Brain microvascular endothelial cell (primary cell): Measurements from ENCODE around the gene MAPK7.
"Not testable (repeated sequence)": the region's sequence is repeated elsewhere in the genome, so short reads cannot be mapped to it uniquely, and the experiment has no call there.

ENCODE experiments used
- DNase-seq: peaks from one replicate; pipeline ENCODE4 v3.0.0-alpha.2; 2020
- H3K27ac ChIP-seq: fragments of 250-450 bp; sonication (Bioruptor Pico); 2 replicates; pipeline ENCODE4 v1.5.1; 2020; ENCODE audit warnings: mild to moderate bottlenecking, moderate library complexity
- H3K27me3 ChIP-seq: fragments of 250-450 bp; sonication (Bioruptor Pico); replicated peaks from 2 replicates; pipeline ENCODE4 v1.5.1; 2020; ENCODE audit warnings: mild to moderate bottlenecking
- H3K36me3 ChIP-seq: fragments of 250-450 bp; sonication (Bioruptor Pico); replicated peaks from 2 replicates; pipeline ENCODE4 v1.5.1; 2020; ENCODE audit warnings: mild to moderate bottlenecking
- H3K4me3 ChIP-seq: 2 replicates; pipeline ENCODE4 v1.5.1; 2011; ENCODE audit warnings: low read depth, mild to moderate bottlenecking, control low read depth, low read length, moderate library complexity
- CTCF ChIP-seq: IDR thresholded peaks from 2 replicates; pipeline ENCODE4 v1.5.1; 2011; ENCODE audit warnings: low read depth, mild to moderate bottlenecking, moderate library complexity, low read length, control low read depth, inconsistent platforms; ENCODE audit errors: missing control alignments
- in situ Hi-C: cut with HindIII; loops from 2 replicates; pipeline ENCODE4 v1.10.0; 2017; ENCODE audit warnings: low sequenced_read_pairs, low pct_ligation_motif_present

MAPK7 gene

GRCh38 chr17:19348081-19348650 lies 30.1 kb upstream of the MAPK7 start:
- Histone ChIP-seq H3K4me3 (no peak overlapping the region), H3K27me3 (no peaks in the 10 kb centered on the region), H3K27ac (no peak overlapping the region), H3K36me3 (no peaks in the 10 kb centered on the region)
- in situ Hi-C loops, result no loop called here
- DNase-seq, result no peak
- TF ChIP-seq CTCF, result no peak

- H3K27me3 ChIP-seq, result no peaks in the 10 kb centered on the region
- H3K4me3 ChIP-seq, result no peak overlapping the region
- in situ Hi-C loops, result no loop called here
- no peak for TF ChIP-seq CTCF
- H3K27ac ChIP-seq, result no peak overlapping the region
- no peak for DNase-seq
- no peaks in the 10 kb centered on the region for H3K36me3 ChIP-seq
Measured at GRCh38 chr17:19348806-19349205, 29.5 kb upstream of the MAPK7 start.

GRCh38 chr17:19353401-19353800 lies 24.9 kb upstream of the MAPK7 start:
- H3K4me3 ChIP-seq, H3K27me3 ChIP-seq, H3K27ac ChIP-seq, H3K36me3 ChIP-seq, DNase-seq, in situ Hi-C loops: not testable (repeated sequence)

- Histone ChIP-seq H3K36me3 (peaks cover 3% of the 10 kb centered on the region), H3K27ac (no peak overlapping the region), H3K27me3 (no peaks in the 10 kb centered on the region), H3K4me3 (no peak overlapping the region)
- TF ChIP-seq CTCF, result no peak
- in situ Hi-C loops, result no loop called here
- no peak for DNase-seq
Measured at GRCh38 chr17:19354748-19355147, 23.6 kb upstream of the MAPK7 start.

- Histone ChIP-seq H3K4me3 (no peak overlapping the region), H3K27me3 (no peaks in the 10 kb centered on the region), H3K27ac (no peak overlapping the region), H3K36me3 (peaks cover 3% of the 10 kb centered on the region)
- in situ Hi-C loops, result no loop called here
- no peak for TF ChIP-seq CTCF
- no peak for DNase-seq
Measured at GRCh38 chr17:19357351-19357750, 20.9 kb upstream of the MAPK7 start.

GRCh38 chr17:19357761-19358160 lies 20.5 kb upstream of the MAPK7 start:
- Histone ChIP-seq H3K27ac (no peak overlapping the region), H3K36me3 (peaks cover 3% of the 10 kb centered on the region), H3K27me3 (no peaks in the 10 kb centered on the region), H3K4me3 (no peak overlapping the region)
- TF ChIP-seq CTCF, result no peak
- in situ Hi-C loops, result no loop called here
- DNase-seq, result no peak
